Thyroid gland (tissue), 4 donors: ENCODE measurements around the gene IL12B.

ENCODE experiments used
- POLR2A ChIP-seq, 2 donors: fragments of 450-650 bp; IDR thresholded peaks; one replicate each; pipeline ENCODE4 v1.6.1; 2017; ENCODE audit warnings: antibody characterized with exemption in 2 of 2, mild to moderate bottlenecking in 2 of 2, moderate library complexity in 1 of 2
- TF ChIP-seq, protein P1 (sequence below), 6 experiments: fragments of 200-600 bp in 3 of 6; fragments of 450-650 bp in 3 of 6; sonication (generic) in 3 of 6; IDR thresholded peaks; one replicate each; pipeline ENCODE4 v1.5.1; 2016 to 2019; ENCODE audit warnings: antibody characterized with exemption in 6 of 6, mild to moderate bottlenecking in 2 of 6, inconsistent platforms in 1 of 6, moderate library complexity in 1 of 6

DNA sequence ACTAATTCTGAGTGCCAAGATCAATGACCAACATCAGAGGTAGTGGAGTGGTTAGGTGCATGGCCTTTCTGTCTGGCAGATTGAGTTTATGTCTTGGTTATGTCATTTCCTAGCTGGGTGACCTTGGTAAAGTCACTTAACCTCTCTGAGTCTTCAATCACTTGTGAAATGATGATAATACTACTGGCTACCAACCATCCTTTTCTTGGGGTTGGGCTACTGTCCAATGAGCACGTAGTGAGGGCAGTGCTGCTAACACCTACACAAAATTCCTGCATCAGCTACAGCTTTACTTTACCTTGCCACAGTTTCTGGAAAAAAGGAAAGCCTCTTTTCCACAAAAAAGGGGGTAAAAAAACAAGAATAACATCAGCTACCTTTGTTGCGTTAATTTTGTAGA, 12.4 kb downstream of the IL12B start:
- TF ChIP-seq, protein P1, sequence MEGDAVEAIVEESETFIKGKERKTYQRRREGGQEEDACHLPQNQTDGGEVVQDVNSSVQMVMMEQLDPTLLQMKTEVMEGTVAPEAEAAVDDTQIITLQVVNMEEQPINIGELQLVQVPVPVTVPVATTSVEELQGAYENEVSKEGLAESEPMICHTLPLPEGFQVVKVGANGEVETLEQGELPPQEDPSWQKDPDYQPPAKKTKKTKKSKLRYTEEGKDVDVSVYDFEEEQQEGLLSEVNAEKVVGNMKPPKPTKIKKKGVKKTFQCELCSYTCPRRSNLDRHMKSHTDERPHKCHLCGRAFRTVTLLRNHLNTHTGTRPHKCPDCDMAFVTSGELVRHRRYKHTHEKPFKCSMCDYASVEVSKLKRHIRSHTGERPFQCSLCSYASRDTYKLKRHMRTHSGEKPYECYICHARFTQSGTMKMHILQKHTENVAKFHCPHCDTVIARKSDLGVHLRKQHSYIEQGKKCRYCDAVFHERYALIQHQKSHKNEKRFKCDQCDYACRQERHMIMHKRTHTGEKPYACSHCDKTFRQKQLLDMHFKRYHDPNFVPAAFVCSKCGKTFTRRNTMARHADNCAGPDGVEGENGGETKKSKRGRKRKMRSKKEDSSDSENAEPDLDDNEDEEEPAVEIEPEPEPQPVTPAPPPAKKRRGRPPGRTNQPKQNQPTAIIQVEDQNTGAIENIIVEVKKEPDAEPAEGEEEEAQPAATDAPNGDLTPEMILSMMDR (IDR thresholded peaks at IDR 0.05): no peak
- TF ChIP-seq POLR2A (IDR thresholded peaks at IDR 0.05): no peak
